Ishikawa (cell line): ENCODE results near the gene MTMR11.

Experiments used
- CEBPB ChIP-seq: IDR thresholded peaks from 2 replicates; pipeline ENCODE4 v1.6.1; 2012
- CREB1 ChIP-seq: IDR thresholded peaks from 2 replicates; pipeline ENCODE4 v1.6.1; 2012; ENCODE audit warnings: low read depth
- EGR1 ChIP-seq: IDR thresholded peaks from 2 replicates; pipeline ENCODE4 v1.6.1; 2012
- EP300 ChIP-seq: IDR thresholded peaks from 2 replicates; pipeline ENCODE4 v1.6.1; 2012; ENCODE audit warnings: borderline replicate concordance
- MAX ChIP-seq: IDR thresholded peaks from 2 replicates; pipeline ENCODE4 v1.6.1; 2012
- RAD21 ChIP-seq: IDR thresholded peaks from 2 replicates; pipeline ENCODE4 v1.6.1; 2012; ENCODE audit warnings: low read depth
- TAF1 ChIP-seq: IDR thresholded peaks from 2 replicates; pipeline ENCODE4 v1.6.1; 2012; ENCODE audit warnings: low read depth, mild to moderate bottlenecking
- TCF12 ChIP-seq: IDR thresholded peaks from 2 replicates; pipeline ENCODE4 v1.6.1; 2012; ENCODE audit warnings: low read depth
- TEAD4 ChIP-seq: IDR thresholded peaks from 2 replicates; pipeline ENCODE4 v1.6.1; 2012
- YY1 ChIP-seq: IDR thresholded peaks from 2 replicates; pipeline ENCODE4 v1.6.1; 2012; ENCODE audit warnings: low read depth

DNA sequence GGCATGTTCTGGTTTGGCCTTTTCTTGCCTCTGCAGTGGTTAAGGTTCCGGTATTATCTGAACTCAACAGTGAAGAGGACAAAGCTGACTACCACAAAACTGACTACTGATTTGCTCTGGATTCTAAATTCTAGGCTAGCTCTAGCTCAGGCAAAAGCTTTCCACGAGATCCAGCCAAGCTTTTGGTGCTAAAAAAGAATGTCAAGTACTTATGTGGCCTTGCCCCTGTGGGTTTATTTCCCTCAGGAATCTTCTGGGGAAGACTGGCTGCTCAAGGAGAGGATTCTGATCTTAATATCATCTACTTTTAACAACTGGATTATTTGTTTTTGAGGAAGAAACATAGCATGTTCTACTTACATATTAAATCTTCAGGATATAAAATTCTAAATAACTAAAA is 26.1 kb upstream of the MTMR11 start:
- TF ChIP-seq MAX (no peak), EP300 (no peak), TAF1 (no peak), RAD21 (no peak), YY1 (no peak), EGR1 (no peak), CREB1 (no peak), TEAD4 (no peak), CEBPB (no peak), TCF12 (no peak)
